RWPE2 (cell line): ENCODE measurements around the gene GZMB.
A peak's percentile ranks its signal among the peaks of the same experiment; 100 is the strongest.
"Not testable (repeated sequence)": the region's sequence is repeated elsewhere in the genome, so short reads cannot be mapped to it uniquely, and the experiment has no call there.

ENCODE experiments used
- ATAC-seq: fragments of 200-7000 bp; cut with Tn5 transposase; 3 replicates; pipeline ENCODE4 v1.9.1; 2021; ENCODE audit warnings: low read depth
- DNase-seq: peaks from one replicate; pipeline ENCODE4 v3.0.0-alpha.2; 2020; ENCODE audit warnings: low spot score
- H3K27ac ChIP-seq: fragments of 450-650 bp; 2 replicates; pipeline ENCODE4 v1.5.1; 2017; ENCODE audit warnings: mild to moderate bottlenecking; ENCODE audit not compliant: poor library complexity, severe bottlenecking
- H3K27me3 ChIP-seq: fragments of 250-450 bp; sonication (Bioruptor Pico); 2 replicates; pipeline ENCODE4 v1.5.1; 2021; ENCODE audit warnings: mild to moderate bottlenecking, moderate library complexity; ENCODE audit not compliant: insufficient read depth, poor library complexity, severe bottlenecking
- H3K36me3 ChIP-seq: fragments of 250-450 bp; sonication (Bioruptor Pico); 2 replicates; pipeline ENCODE4 v1.5.1; 2020; ENCODE audit warnings: low read depth, mild to moderate bottlenecking, moderate library complexity
- H3K4me1 ChIP-seq: fragments of 250-450 bp; sonication (Bioruptor Pico); 2 replicates; pipeline ENCODE4 v1.5.1; 2021; ENCODE audit warnings: mild to moderate bottlenecking, moderate library complexity; ENCODE audit not compliant: insufficient read depth, poor library complexity, severe bottlenecking
- H3K4me3 ChIP-seq: fragments of 250-450 bp; sonication (Bioruptor Pico); 2 replicates; pipeline ENCODE4 v1.5.1; 2021; ENCODE audit warnings: mild to moderate bottlenecking, moderate library complexity; ENCODE audit not compliant: severe bottlenecking
- H3K9me3 ChIP-seq: fragments of 250-450 bp; sonication (Bioruptor Pico); 2 replicates; pipeline ENCODE4 v1.5.1; 2021; ENCODE audit warnings: mild to moderate bottlenecking, moderate library complexity; ENCODE audit not compliant: severe bottlenecking
- CTCF ChIP-seq: fragments of 450-650 bp; IDR thresholded peaks from one replicate; pipeline ENCODE4 v1.5.1; 2017; ENCODE audit warnings: mild to moderate bottlenecking, moderate library complexity; ENCODE audit not compliant: poor library complexity, severe bottlenecking

GZMB gene

GRCh38 chr14:24669651-24670050, 35.7 kb upstream of the GZMB start:
- H3K4me3 ChIP-seq = no peak overlapping the region

GRCh38 chr14:24665440-24665991, 31.5 kb upstream of the GZMB start:
- Histone ChIP-seq H3K4me1 (peaks cover 17% of the 10 kb centered on the region), H3K27me3 (no peaks in the 10 kb centered on the region), H3K4me3 (no peak overlapping the region), H3K36me3 (no peaks in the 10 kb centered on the region), H3K9me3 (no peaks in the 10 kb centered on the region), H3K27ac (peak overlapping the region; percentile 5)
- TF ChIP-seq CTCF = no peak
- DNase-seq (no peak), ATAC-seq (peak; percentile 59)

More at GRCh38 chr14:24669651-24670050, 35.7 kb upstream of the GZMB start:
- peaks cover 26% of the 10 kb centered on the region for H3K4me1 ChIP-seq
- no peaks in the 10 kb centered on the region for H3K27me3 ChIP-seq
- no peak for ATAC-seq
- no peaks in the 10 kb centered on the region for H3K36me3 ChIP-seq
- H3K27ac ChIP-seq = no peak overlapping the region
- TF ChIP-seq CTCF = no peak
- no peaks in the 10 kb centered on the region for H3K9me3 ChIP-seq
- DNase-seq = no peak

GRCh38 chr14:24664366-24664765, 30.4 kb upstream of the GZMB start:
- H3K4me3 ChIP-seq = no peak overlapping the region
- no peaks in the 10 kb centered on the region for H3K36me3 ChIP-seq
- no peaks in the 10 kb centered on the region for H3K9me3 ChIP-seq
- H3K27me3 ChIP-seq = no peaks in the 10 kb centered on the region
- ATAC-seq (peak; percentile 49; the same call in 2 of the 3 replicates), DNase-seq (no peak)
- no peak for TF ChIP-seq CTCF
- no peak overlapping the region for H3K27ac ChIP-seq
- peaks cover 17% of the 10 kb centered on the region for H3K4me1 ChIP-seq

- H3K36me3 ChIP-seq = no peaks in the 10 kb centered on the region
- peaks cover 17% of the 10 kb centered on the region for H3K4me1 ChIP-seq
- H3K27me3 ChIP-seq = peaks cover 6% of the 10 kb centered on the region
- no peak overlapping the region for H3K27ac ChIP-seq
- ATAC-seq (no peak), DNase-seq (no peak)
- no peak overlapping the region for H3K4me3 ChIP-seq
- no peaks in the 10 kb centered on the region for H3K9me3 ChIP-seq
- no peak for TF ChIP-seq CTCF
These were observed 28.8 kb upstream of the GZMB start for GRCh38 chr14:24662753-24663152.

GRCh38 chr14:24659916-24660570, 26.1 kb upstream of the GZMB start:
- Histone ChIP-seq H3K27ac (no peak overlapping the region), H3K9me3 (no peaks in the 10 kb centered on the region), H3K4me1 (peaks cover 8% of the 10 kb centered on the region), H3K27me3 (peaks cover 6% of the 10 kb centered on the region), H3K36me3 (no peaks in the 10 kb centered on the region), H3K4me3 (no peak overlapping the region)
- DNase-seq (no peak), ATAC-seq (no peak)
- TF ChIP-seq CTCF = no peak

- H3K4me3 ChIP-seq, H3K9me3 ChIP-seq, DNase-seq, H3K36me3 ChIP-seq, ATAC-seq, H3K27me3 ChIP-seq, H3K4me1 ChIP-seq, H3K27ac ChIP-seq: not testable (repeated sequence)
These were observed 14.4 kb upstream of the GZMB start for GRCh38 chr14:24648361-24648760.
